Islet precursor cell (in vitro differentiated cells): ENCODE data around the gene MSI2.
A peak's percentile ranks its signal among the peaks of the same experiment; 100 is the strongest.

Experiments used
- DNase-seq: peaks from one replicate; pipeline ENCODE4 v3.0.0-alpha.2; 2018

The MSI2 gene

GRCh38 chr17:57247261-57247660 lies 9.1 kb upstream of the MSI2 start:
- peak; percentile 23 for DNase-seq

- DNase-seq = no peak
Measured at GRCh38 chr17:57247913-57248312, 8.4 kb upstream of the MSI2 start.

GRCh38 chr17:57249520-57249919 lies 6.8 kb upstream of the MSI2 start:
- DNase-seq = no peak

- no peak for DNase-seq
Measured at GRCh38 chr17:57251211-57251787, 5.0 kb upstream of the MSI2 start.

- DNase-seq = peak; percentile 52
Measured at GRCh38 chr17:57253362-57254065, 2.8 kb upstream of the MSI2 start.

- no peak for DNase-seq
Measured at GRCh38 chr17:57255182-57255775, 1.0 kb upstream of the MSI2 start.

- DNase-seq = no peak
Measured at GRCh38 chr17:57256708-57257112, 387 bp downstream of the MSI2 start.

- peak; percentile 50 for DNase-seq
Measured at GRCh38 chr17:57257195-57257894, 1.0 kb downstream of the MSI2 start.

- peak; percentile 74 for DNase-seq
Measured at GRCh38 chr17:57257895-57258851, 1.9 kb downstream of the MSI2 start.

- DNase-seq = no peak
Measured at GRCh38 chr17:57259306-57259705, 3.0 kb downstream of the MSI2 start.

GRCh38 chr17:57259817-57260216 lies 3.5 kb downstream of the MSI2 start:
- DNase-seq = no peak

- peak; percentile 31 for DNase-seq
Measured at GRCh38 chr17:57260325-57261083, 4.2 kb downstream of the MSI2 start.

GRCh38 chr17:57261084-57261461 lies 4.8 kb downstream of the MSI2 start:
- peak; percentile 44 for DNase-seq

GRCh38 chr17:57262557-57262956 lies 6.2 kb downstream of the MSI2 start:
- peak; percentile 44 for DNase-seq

- no peak for DNase-seq
Measured at GRCh38 chr17:57264250-57264649, 7.9 kb downstream of the MSI2 start.

- peak; percentile 94 for DNase-seq
Measured at GRCh38 chr17:57264776-57265175, 8.5 kb downstream of the MSI2 start.

- peak; percentile 29 for DNase-seq
Measured at GRCh38 chr17:57266902-57267311, 10.6 kb downstream of the MSI2 start.

- peak; percentile 20 for DNase-seq
Measured at GRCh38 chr17:57268181-57268580, 11.9 kb downstream of the MSI2 start.

GRCh38 chr17:57269052-57269451 lies 12.7 kb downstream of the MSI2 start:
- peak; percentile 54 for DNase-seq

- peak; percentile 57 for DNase-seq
Measured at GRCh38 chr17:57269598-57270255, 13.4 kb downstream of the MSI2 start.

- peak; percentile 55 for DNase-seq
Measured at GRCh38 chr17:57270801-57271245, 14.5 kb downstream of the MSI2 start.
